Endothelial cell (in vitro differentiated cells): ENCODE measurements around the gene ASIC3. TPM values are rescaled to one million over a fixed set of nuclear protein-coding genes. Genes with fewer than 3 reads are reported as not detected.

Source experiments
- DNase-seq: peaks from one replicate; pipeline ENCODE4 v3.0.0; 2021; ENCODE audit warnings: low spot score
- H3K27ac Mint-ChIP-seq: one replicate; pipeline ENCODE4 v1.8.0; 2021; ENCODE audit warnings: mixed read lengths, inconsistent platforms; ENCODE audit not compliant: unreplicated experiment
- H3K27me3 Mint-ChIP-seq: one replicate; pipeline ENCODE4 v1.8.0; 2021; ENCODE audit warnings: mild to moderate bottlenecking, moderate library complexity, mixed read lengths, inconsistent platforms; ENCODE audit not compliant: unreplicated experiment
- H3K36me3 Mint-ChIP-seq: one replicate; pipeline ENCODE4 v1.8.0; 2021; ENCODE audit warnings: mild to moderate bottlenecking, low read depth, mixed read lengths, inconsistent platforms; ENCODE audit not compliant: unreplicated experiment
- H3K4me1 Mint-ChIP-seq: one replicate; pipeline ENCODE4 v1.8.0; 2021; ENCODE audit warnings: mild to moderate bottlenecking, mixed read lengths, inconsistent platforms; ENCODE audit not compliant: unreplicated experiment
- H3K4me3 Mint-ChIP-seq: one replicate; pipeline ENCODE4 v1.8.0; 2021; ENCODE audit warnings: mild to moderate bottlenecking, mixed read lengths, inconsistent platforms; ENCODE audit not compliant: unreplicated experiment
- H3K9me3 Mint-ChIP-seq: one replicate; pipeline ENCODE4 v1.8.0; 2021; ENCODE audit warnings: mixed read lengths, inconsistent platforms; ENCODE audit not compliant: unreplicated experiment
- CTCF ChIP-seq: fragments of 200-600 bp; sonication (generic); IDR thresholded peaks from one replicate; pipeline ENCODE4 v1.5.0; 2021; ENCODE audit warnings: antibody characterized with exemption; ENCODE audit not compliant: unreplicated experiment
- total RNA-seq: library from RNA; stranded (reverse); fragmentation: NEBNext Ultra II Directional; extraction: Animal tissue kit (Norgen Biotek cat#: 25700); gene quantifications from one replicate; pipeline ENCODE4 v1.2.1, GENCODE V29; 2021; ENCODE audit not compliant: unreplicated experiment

ASIC3 gene
- total RNA-seq, 1 donor from 2014 or later = 3.4 TPM

GRCh38 chr7:151057989-151058780, 9.9 kb downstream of the ASIC3 start:
- H3K27ac Mint-ChIP-seq = peak overlapping the region; percentile 89
- no peaks in the 10 kb centered on the region for H3K9me3 Mint-ChIP-seq
- H3K36me3 Mint-ChIP-seq = peaks cover 4% of the 10 kb centered on the region
- peak overlapping the region; percentile 96 for H3K4me3 Mint-ChIP-seq
- peaks cover 35% of the 10 kb centered on the region for H3K4me1 Mint-ChIP-seq
- TF ChIP-seq CTCF = no peak
- peaks cover 18% of the 10 kb centered on the region for H3K27me3 Mint-ChIP-seq
- DNase-seq = peak; percentile 94

DNA sequence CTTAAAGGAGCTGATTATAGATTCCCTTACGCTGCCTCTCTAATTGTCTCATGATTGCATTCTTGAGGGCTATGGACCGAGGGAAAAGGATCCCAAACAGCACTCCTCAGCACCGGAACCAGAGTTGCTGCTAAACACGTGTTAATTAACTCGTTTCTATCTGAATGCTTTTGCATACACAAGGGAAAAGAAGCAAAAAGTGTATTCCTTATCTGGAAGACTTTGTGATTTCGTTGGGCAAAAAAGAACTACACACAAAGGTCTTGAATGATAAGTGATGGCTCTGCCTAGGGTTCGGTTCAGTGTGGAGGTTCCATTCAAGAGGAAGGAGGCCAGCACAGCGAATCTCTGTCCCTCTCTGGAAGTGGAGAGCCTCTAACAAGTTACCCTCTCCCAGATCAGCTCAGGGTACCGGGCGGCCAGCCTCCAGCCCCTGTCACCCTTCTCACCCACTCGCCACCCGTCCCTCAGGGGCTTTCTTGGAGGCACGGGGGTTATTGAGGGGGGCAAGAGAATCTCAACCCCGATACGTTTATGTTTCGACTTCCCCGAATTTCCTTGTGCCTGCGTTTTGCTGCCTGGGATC, 10.5 kb downstream of the ASIC3 start:
- Mint-ChIP-seq H3K9me3 (no peaks in the 10 kb centered on the region), H3K36me3 (peaks cover 4% of the 10 kb centered on the region), H3K4me3 (peak overlapping the region; percentile 96), H3K4me1 (peaks cover 35% of the 10 kb centered on the region), H3K27ac (peak overlapping the region; percentile 89), H3K27me3 (peaks cover 18% of the 10 kb centered on the region)
- TF ChIP-seq CTCF = no peak
- DNase-seq = no peak

GRCh38 chr7:151059367-151060112, 11.2 kb downstream of the ASIC3 start, which contains the start of gene SLC4A2:
SLC4A2 (plus strand) TSS chr7:151059589; CDS start chr7:151061988, 2,399 bp downstream.
- H3K36me3 Mint-ChIP-seq = peaks cover 3% of the 10 kb centered on the region
- peak within 1 kb of the TSS; percentile 89 for H3K27ac Mint-ChIP-seq
- peaks cover 13% of the 10 kb centered on the region for H3K27me3 Mint-ChIP-seq
- peak; percentile 67 for TF ChIP-seq CTCF
- peak; percentile 65 for DNase-seq
- H3K4me3 Mint-ChIP-seq = peak within 1 kb of the TSS; percentile 96
- H3K9me3 Mint-ChIP-seq = no peaks in the 10 kb centered on the region
- H3K4me1 Mint-ChIP-seq = peaks cover 35% of the 10 kb centered on the region

- peaks cover 3% of the 10 kb centered on the region for H3K36me3 Mint-ChIP-seq
- DNase-seq = no peak
- no peaks in the 10 kb centered on the region for H3K9me3 Mint-ChIP-seq
- H3K27me3 Mint-ChIP-seq = peaks cover 11% of the 10 kb centered on the region
- H3K4me1 Mint-ChIP-seq = peaks cover 35% of the 10 kb centered on the region
- H3K4me3 Mint-ChIP-seq = peak overlapping the region; percentile 88
- H3K27ac Mint-ChIP-seq = no peak overlapping the region
- TF ChIP-seq CTCF = peak; percentile 38
Measured at GRCh38 chr7:151060113-151060415, 11.7 kb downstream of the ASIC3 start.
